ENCODE results near the gene ELOVL7.

- TF ChIP-seq, protein P1, sequence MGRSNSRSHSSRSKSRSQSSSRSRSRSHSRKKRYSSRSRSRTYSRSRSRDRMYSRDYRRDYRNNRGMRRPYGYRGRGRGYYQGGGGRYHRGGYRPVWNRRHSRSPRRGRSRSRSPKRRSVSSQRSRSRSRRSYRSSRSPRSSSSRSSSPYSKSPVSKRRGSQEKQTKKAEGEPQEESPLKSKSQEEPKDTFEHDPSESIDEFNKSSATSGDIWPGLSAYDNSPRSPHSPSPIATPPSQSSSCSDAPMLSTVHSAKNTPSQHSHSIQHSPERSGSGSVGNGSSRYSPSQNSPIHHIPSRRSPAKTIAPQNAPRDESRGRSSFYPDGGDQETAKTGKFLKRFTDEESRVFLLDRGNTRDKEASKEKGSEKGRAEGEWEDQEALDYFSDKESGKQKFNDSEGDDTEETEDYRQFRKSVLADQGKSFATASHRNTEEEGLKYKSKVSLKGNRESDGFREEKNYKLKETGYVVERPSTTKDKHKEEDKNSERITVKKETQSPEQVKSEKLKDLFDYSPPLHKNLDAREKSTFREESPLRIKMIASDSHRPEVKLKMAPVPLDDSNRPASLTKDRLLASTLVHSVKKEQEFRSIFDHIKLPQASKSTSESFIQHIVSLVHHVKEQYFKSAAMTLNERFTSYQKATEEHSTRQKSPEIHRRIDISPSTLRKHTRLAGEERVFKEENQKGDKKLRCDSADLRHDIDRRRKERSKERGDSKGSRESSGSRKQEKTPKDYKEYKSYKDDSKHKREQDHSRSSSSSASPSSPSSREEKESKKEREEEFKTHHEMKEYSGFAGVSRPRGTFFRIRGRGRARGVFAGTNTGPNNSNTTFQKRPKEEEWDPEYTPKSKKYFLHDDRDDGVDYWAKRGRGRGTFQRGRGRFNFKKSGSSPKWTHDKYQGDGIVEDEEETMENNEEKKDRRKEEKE (IDR thresholded peaks at IDR 0.05), result no peak
- TF ChIP-seq, protein P2, sequence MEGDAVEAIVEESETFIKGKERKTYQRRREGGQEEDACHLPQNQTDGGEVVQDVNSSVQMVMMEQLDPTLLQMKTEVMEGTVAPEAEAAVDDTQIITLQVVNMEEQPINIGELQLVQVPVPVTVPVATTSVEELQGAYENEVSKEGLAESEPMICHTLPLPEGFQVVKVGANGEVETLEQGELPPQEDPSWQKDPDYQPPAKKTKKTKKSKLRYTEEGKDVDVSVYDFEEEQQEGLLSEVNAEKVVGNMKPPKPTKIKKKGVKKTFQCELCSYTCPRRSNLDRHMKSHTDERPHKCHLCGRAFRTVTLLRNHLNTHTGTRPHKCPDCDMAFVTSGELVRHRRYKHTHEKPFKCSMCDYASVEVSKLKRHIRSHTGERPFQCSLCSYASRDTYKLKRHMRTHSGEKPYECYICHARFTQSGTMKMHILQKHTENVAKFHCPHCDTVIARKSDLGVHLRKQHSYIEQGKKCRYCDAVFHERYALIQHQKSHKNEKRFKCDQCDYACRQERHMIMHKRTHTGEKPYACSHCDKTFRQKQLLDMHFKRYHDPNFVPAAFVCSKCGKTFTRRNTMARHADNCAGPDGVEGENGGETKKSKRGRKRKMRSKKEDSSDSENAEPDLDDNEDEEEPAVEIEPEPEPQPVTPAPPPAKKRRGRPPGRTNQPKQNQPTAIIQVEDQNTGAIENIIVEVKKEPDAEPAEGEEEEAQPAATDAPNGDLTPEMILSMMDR (IDR thresholded peaks at IDR 0.05 in 2 of 3, conservative IDR thresholded peaks at IDR 0.05 in 1 of 3; ENCODE audit: control insufficient read depth in 2 of 3, extremely low read depth in 1 of 3, insufficient read depth in 1 of 3, low read depth in 3 of 3, low read length in 3 of 3), result no peak
- TF ChIP-seq POLR2A (IDR thresholded peaks at IDR 0.05; ENCODE audit: low read depth, low read length) (no peak), POLR2AphosphoS5 (IDR thresholded peaks at IDR 0.05; ENCODE audit: low read length) (no peak), YY1 (IDR thresholded peaks at IDR 0.05; ENCODE audit: low read depth, low read length) (no peak), ZBTB4 (CRISPR knock-in tag; IDR thresholded peaks at IDR 0.05) (no peak)
Measured at GRCh38 chr5:60740322-60740721, 103.7 kb downstream of the ELOVL7 start.
